Measurements from ENCODE around the gene KIAA1191.

Gene KIAA1191

DNA sequence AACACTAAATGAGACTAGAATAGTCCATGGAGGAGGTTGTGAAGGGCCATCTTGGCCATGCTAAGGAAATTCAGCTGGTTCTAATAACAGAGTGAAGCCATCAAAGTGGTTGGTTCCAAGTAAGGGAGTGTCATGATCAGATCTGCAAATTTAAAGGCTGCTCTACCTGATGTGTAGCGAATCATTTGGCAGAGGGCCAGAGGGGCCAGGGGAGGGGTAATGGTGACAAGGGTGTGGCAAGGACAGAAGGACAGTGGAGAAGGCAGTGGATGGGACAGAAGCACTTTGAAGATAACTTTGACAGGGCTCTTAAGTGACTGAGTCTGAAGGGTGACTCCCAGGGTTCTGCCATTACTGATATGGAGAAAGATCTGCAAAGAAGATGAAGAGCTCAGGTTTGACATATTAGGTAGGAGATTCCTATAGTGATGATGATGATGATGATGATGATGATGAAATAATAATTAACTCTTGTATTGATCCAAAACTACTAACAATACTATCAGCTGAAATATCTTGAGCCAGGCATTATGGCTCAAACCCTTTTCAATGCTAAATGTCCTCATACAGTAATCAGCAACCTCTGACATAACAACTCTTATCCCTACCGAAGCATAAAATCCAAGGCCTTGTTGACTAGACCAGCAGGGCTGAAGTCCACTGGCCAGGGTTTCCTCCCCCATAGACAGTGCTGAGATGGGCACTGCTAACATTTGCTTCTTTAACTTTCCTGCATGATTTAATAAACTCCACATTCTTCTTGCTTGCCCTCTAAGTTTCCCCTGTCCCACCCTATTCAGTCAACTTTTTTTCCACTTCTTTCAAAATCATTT is 20.0 kb downstream of the KIAA1191 start:
- Histone ChIP-seq H4K20me1 (ENCODE audit: insufficient read depth, low read length, poor library complexity, severe bottlenecking) (no peaks in the 10 kb centered on the region), H3K9me3 (ENCODE audit: insufficient read depth, low read depth, low read length) (no peaks in the 10 kb centered on the region), H3K27me3 (ENCODE audit: insufficient read depth, low read length, poor library complexity, severe bottlenecking) (no peaks in the 10 kb centered on the region), H3K9me2 (replicated peaks; ENCODE audit: low read depth, low read length) (no peaks in the 10 kb centered on the region), H3K79me2 (ENCODE audit: insufficient read depth, low read length) (no peaks in the 10 kb centered on the region), H2AFZ (ENCODE audit: low read length) (no peak overlapping the region), H3K4me3 (ENCODE audit: low read length, poor library complexity, severe bottlenecking) (no peak overlapping the region), H3K4me2 (ENCODE audit: low read depth, low read length, poor library complexity, severe bottlenecking) (no peak overlapping the region), H3K36me3 (ENCODE audit: insufficient read depth, low read length) (peaks cover 9% of the 10 kb centered on the region; the same call in 1 of the 2 replicates), H3K9ac (ENCODE audit: low read depth, low read length, poor library complexity, severe bottlenecking) (no peak overlapping the region), H3K4me1 (ENCODE audit: insufficient read depth, low read length, poor library complexity, severe bottlenecking) (no peaks in the 10 kb centered on the region), H3F3A (ENCODE audit: low read depth) (no peaks in the 10 kb centered on the region)
- no peak for TF ChIP-seq EZH2phosphoT487 (IDR thresholded peaks at IDR 0.05; ENCODE audit: borderline replicate concordance)
- TF ChIP-seq, protein P1, sequence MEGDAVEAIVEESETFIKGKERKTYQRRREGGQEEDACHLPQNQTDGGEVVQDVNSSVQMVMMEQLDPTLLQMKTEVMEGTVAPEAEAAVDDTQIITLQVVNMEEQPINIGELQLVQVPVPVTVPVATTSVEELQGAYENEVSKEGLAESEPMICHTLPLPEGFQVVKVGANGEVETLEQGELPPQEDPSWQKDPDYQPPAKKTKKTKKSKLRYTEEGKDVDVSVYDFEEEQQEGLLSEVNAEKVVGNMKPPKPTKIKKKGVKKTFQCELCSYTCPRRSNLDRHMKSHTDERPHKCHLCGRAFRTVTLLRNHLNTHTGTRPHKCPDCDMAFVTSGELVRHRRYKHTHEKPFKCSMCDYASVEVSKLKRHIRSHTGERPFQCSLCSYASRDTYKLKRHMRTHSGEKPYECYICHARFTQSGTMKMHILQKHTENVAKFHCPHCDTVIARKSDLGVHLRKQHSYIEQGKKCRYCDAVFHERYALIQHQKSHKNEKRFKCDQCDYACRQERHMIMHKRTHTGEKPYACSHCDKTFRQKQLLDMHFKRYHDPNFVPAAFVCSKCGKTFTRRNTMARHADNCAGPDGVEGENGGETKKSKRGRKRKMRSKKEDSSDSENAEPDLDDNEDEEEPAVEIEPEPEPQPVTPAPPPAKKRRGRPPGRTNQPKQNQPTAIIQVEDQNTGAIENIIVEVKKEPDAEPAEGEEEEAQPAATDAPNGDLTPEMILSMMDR (conservative IDR thresholded peaks at IDR 0.05; ENCODE audit: low read length) = no peak

- no peak overlapping the region for H3K4me3 ChIP-seq (ENCODE audit: low read length, poor library complexity, severe bottlenecking)
- H3K9me3 ChIP-seq (ENCODE audit: insufficient read depth, low read depth, low read length) = no peaks in the 10 kb centered on the region
- no peaks in the 10 kb centered on the region for H3K4me1 ChIP-seq (ENCODE audit: insufficient read depth, low read length, poor library complexity, severe bottlenecking)
- no peak overlapping the region for H2AFZ ChIP-seq (ENCODE audit: low read length)
- no peaks in the 10 kb centered on the region for H3K36me3 ChIP-seq (ENCODE audit: insufficient read depth, low read length)
- H3K9ac ChIP-seq (ENCODE audit: low read depth, low read length, poor library complexity, severe bottlenecking) = no peak overlapping the region
- TF ChIP-seq, protein P1 (conservative IDR thresholded peaks at IDR 0.05; ENCODE audit: low read length) = no peak
- TF ChIP-seq EZH2phosphoT487 (IDR thresholded peaks at IDR 0.05; ENCODE audit: borderline replicate concordance) = no peak
- H4K20me1 ChIP-seq (ENCODE audit: insufficient read depth, low read length, poor library complexity, severe bottlenecking) = no peaks in the 10 kb centered on the region
- H3F3A ChIP-seq (ENCODE audit: low read depth) = no peaks in the 10 kb centered on the region
- H3K27me3 ChIP-seq (ENCODE audit: insufficient read depth, low read length, poor library complexity, severe bottlenecking) = no peaks in the 10 kb centered on the region
- no peaks in the 10 kb centered on the region for H3K9me2 ChIP-seq (replicated peaks; ENCODE audit: low read depth, low read length)
- H3K4me2 ChIP-seq (ENCODE audit: low read depth, low read length, poor library complexity, severe bottlenecking) = no peak overlapping the region
- H3K79me2 ChIP-seq (ENCODE audit: insufficient read depth, low read length) = no peaks in the 10 kb centered on the region
Observed at GRCh38 chr5:176339304-176339703, 22.3 kb downstream of the KIAA1191 start.

GRCh38 chr5:176337913-176338312 is 23.7 kb downstream of the KIAA1191 start:
- H3F3A ChIP-seq (ENCODE audit: low read depth) = no peaks in the 10 kb centered on the region
- H3K27me3 ChIP-seq (ENCODE audit: insufficient read depth, low read length, poor library complexity, severe bottlenecking) = no peaks in the 10 kb centered on the region
- H2AFZ ChIP-seq (ENCODE audit: low read length) = no peak overlapping the region
- no peaks in the 10 kb centered on the region for H3K9me3 ChIP-seq (ENCODE audit: insufficient read depth, low read depth, low read length)
- H3K4me1 ChIP-seq (ENCODE audit: insufficient read depth, low read length, poor library complexity, severe bottlenecking) = no peaks in the 10 kb centered on the region
- H3K79me2 ChIP-seq (ENCODE audit: insufficient read depth, low read length) = no peaks in the 10 kb centered on the region
- H3K36me3 ChIP-seq (ENCODE audit: insufficient read depth, low read length) = no peaks in the 10 kb centered on the region
- H3K9ac ChIP-seq (ENCODE audit: low read depth, low read length, poor library complexity, severe bottlenecking) = no peak overlapping the region
- TF ChIP-seq, protein P1 (conservative IDR thresholded peaks at IDR 0.05; ENCODE audit: low read length) = no peak
- TF ChIP-seq EZH2phosphoT487 (IDR thresholded peaks at IDR 0.05; ENCODE audit: borderline replicate concordance) = no peak
- no peak overlapping the region for H3K4me2 ChIP-seq (ENCODE audit: low read depth, low read length, poor library complexity, severe bottlenecking)
- H3K9me2 ChIP-seq (replicated peaks; ENCODE audit: low read depth, low read length) = no peaks in the 10 kb centered on the region
- H4K20me1 ChIP-seq (ENCODE audit: insufficient read depth, low read length, poor library complexity, severe bottlenecking) = no peaks in the 10 kb centered on the region
- no peak overlapping the region for H3K4me3 ChIP-seq (ENCODE audit: low read length, poor library complexity, severe bottlenecking)

Data from Loucy (cell line).